ENCODE data around the gene IFT122.
A peak's percentile ranks its signal among the peaks of the same experiment; 100 is the strongest.

The IFT122 gene

GRCh38 chr3:129557548-129557894, 117.5 kb downstream of the IFT122 start:
- DNase-seq (ENCODE audit: low read depth), result peak; percentile 86

DNA sequence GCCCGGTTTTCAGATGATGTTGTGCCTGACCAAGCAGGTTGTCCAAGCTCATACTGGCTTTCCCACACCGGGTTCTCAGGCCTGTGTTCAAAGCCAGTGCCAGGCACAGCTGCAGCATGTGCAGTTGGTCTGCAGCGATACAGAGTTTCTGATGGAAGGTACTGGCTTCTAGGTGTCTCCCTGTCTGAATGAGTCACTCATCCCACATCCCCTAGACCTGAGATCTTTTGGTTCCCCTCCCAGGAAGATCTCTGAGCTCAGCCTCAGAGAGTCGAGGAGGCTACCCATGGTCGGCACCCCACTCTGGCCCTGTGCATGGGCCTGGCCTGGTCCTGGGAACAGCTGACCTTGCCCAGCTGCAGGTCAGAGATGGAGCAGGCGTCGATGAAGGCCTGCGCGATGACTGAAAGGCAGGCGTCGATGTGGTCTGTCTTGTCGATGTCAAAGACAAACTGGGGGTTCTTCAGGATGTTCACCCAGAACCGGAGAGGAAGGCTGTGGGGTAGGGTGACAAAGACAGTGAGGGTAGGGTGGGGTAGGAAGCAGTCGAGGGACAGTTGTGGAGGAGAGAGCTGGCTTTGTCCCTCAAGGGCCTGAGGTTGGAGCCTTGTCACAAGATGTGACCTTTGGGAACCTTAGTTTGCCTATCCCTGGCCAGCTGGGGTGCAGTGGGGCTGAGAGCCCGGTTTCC, 118.2 kb downstream of the IFT122 start:
- DNase-seq (ENCODE audit: low read depth), result peak; percentile 38

GRCh38 chr3:129558772-129559564, 118.9 kb downstream of the IFT122 start:
- DNase-seq (ENCODE audit: low read depth), result peak; percentile 96

DNA sequence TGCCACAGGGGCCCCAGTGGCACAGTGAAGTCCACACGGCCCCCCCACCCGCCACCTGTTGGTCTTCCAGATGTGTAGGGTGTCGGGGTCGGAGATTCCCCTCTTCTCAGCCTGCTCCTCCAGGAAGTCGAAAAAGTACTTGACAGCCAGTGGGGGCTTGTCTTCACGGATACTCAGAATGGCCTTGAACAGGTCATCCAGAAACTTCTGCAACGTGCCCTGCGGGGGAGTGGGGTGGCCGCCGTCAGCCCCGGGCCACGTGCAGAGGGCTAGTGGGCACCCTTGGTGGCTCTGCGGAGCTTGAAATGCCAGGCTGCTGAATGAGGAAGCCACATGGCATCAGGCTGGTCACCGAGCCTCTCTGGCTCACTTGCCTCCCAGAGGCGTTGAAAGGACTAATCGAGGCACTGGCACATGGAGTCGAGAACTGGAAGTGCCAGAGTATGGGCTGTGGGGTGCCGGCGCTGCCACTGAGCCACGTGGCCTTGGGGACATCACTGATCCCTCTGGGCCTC, 119.6 kb downstream of the IFT122 start:
- DNase-seq (ENCODE audit: low read depth), result no peak

- peak; percentile 93 for DNase-seq (ENCODE audit: low read depth)
These were observed 120.3 kb downstream of the IFT122 start for GRCh38 chr3:129560269-129560787.

- DNase-seq (ENCODE audit: low read depth), result peak; percentile 93
These were observed 121.0 kb downstream of the IFT122 start for GRCh38 chr3:129560911-129561594.

- no peak for DNase-seq (ENCODE audit: low read depth)
These were observed 121.7 kb downstream of the IFT122 start for GRCh38 chr3:129561619-129562248.

DNA sequence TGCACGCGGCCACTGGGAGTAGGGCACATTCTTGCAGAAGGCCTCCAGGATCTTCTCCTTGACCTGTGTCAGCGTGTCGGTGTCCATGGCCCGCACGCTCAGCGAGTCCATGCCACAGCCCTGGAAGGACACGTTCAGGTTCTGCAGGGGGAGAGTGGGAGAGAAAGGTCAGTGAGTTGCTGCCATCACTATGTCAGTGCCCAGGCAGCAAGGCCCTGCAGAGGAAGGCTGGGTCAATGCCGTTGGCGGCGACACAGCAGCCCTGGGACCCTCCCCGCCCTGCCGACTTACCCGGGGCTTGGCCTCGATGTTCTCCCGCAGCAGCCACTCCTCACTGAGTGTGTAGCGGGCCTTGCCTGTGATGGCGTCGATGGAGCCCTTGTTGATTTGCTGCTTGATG, 122.8 kb downstream of the IFT122 start:
- DNase-seq (ENCODE audit: low read depth), result no peak

- no peak for DNase-seq (ENCODE audit: low read depth)
These were observed 123.3 kb downstream of the IFT122 start for GRCh38 chr3:129563332-129563731.

DNA sequence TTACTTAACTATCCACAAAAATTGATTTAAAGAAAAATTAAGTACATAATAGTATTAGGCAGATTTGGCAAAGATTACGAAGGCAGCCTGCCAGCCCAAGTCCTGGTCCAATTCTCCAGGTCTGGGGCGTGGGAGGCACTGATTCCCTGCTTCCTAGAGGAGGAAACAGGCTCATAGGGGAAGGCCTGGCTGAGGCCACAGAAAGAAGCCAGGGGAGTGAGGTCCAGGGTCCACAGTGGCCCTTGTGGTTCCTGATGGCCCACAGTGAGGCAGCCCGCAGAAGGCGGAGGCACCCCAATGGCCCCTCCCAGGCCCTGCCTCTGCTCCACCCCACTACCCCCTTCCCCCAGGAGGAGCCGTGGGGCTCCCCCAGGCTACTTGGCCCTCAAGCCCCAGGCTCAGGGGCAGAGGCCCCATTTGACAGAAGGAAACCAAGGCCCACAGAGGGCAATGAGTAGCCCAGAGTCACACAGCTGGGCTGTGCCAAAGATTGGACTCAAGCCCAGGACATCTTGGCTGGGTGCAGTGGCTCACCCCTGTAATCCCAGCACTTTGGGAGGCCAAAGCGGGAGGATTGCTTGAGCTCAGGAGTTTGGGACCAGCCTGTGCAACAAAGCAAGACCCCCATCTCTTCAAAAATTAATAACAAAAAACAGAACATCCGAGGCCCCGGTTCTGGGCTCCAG, 124.0 kb downstream of the IFT122 start:
- DNase-seq (ENCODE audit: low read depth), result no peak

- DNase-seq (ENCODE audit: low read depth), result peak; percentile 26
These were observed 125.1 kb downstream of the IFT122 start for GRCh38 chr3:129564981-129565644.

DNA sequence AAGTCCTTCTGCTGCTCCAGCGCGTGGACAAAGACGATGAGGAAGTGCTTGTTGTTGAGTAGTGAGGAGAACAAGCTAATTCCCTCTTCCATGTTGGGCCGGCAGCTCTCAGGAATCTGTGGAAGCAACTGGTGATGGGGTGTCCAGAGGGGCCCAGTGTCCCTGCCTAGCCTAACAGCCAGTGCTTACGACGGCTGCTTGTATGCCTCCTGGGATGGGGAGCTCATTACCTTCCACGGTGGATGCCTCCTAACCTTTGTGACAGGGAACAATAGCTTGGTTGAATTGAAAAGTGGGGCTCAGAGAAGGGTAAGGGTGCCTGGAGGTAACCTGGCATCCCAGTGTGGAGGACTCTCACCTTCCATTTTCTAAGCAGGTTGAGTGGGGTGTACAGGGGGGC, 125.9 kb downstream of the IFT122 start:
- DNase-seq (ENCODE audit: low read depth), result no peak

DNA sequence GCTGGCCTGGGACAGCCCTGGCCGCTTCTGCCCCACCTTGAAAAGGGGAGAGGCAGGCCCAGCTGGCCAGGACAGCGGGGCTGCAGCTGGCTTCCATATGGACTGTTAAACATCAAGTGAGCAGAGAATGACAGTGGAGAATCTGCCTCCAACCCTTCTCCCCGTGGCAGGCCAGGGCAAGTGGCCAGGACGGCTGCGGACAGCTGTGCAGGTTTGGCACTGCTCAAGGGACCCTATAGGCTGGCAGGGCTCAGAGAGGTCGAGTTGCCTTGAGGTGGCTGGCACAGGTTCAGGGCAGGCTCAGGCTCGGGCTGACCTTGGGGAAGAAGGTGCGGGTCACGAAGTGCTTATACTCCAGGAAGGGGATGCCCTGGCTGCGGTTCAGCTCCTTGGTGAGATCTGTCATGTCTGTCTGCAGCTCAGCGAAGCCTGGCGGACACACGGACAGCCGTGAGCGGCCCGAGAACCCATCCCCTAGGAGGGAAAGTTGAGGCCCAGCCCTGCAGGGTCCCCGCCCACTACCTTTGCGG, 127.2 kb downstream of the IFT122 start:
- no peak for DNase-seq (ENCODE audit: low read depth)

GRCh38 chr3:129567939-129568338, 127.9 kb downstream of the IFT122 start:
- no peak for DNase-seq (ENCODE audit: low read depth)

GRCh38 chr3:129569856-129570255, 129.8 kb downstream of the IFT122 start:
- DNase-seq (ENCODE audit: low read depth), result no peak

Measured in EH (cell line).